Measurements from ENCODE around the gene SAMD4A. TPM values are rescaled to one million over a fixed set of nuclear protein-coding genes. Genes with fewer than 3 reads are reported as not detected.

SAMD4A gene
- total RNA-seq, 1 donor from 2014 or later = 66.0 TPM

GRCh38 chr14:54610051-54610977 lies 43.4 kb downstream of the SAMD4A start:
- Histone ChIP-seq H3K9me3 (no peaks in the 10 kb centered on the region), H3K4me1 (peaks cover 14 to 40% of the 10 kb centered on the region in 2 donors), H3K36me3 (no peaks in the 10 kb centered on the region), H3K4me3 (peak overlapping the region; percentile 23 to 48), H3K27ac (peak overlapping the region; percentile 58 to 69), H3K27me3 (no peaks in the 10 kb centered on the region)
- TF ChIP-seq, protein P1, sequence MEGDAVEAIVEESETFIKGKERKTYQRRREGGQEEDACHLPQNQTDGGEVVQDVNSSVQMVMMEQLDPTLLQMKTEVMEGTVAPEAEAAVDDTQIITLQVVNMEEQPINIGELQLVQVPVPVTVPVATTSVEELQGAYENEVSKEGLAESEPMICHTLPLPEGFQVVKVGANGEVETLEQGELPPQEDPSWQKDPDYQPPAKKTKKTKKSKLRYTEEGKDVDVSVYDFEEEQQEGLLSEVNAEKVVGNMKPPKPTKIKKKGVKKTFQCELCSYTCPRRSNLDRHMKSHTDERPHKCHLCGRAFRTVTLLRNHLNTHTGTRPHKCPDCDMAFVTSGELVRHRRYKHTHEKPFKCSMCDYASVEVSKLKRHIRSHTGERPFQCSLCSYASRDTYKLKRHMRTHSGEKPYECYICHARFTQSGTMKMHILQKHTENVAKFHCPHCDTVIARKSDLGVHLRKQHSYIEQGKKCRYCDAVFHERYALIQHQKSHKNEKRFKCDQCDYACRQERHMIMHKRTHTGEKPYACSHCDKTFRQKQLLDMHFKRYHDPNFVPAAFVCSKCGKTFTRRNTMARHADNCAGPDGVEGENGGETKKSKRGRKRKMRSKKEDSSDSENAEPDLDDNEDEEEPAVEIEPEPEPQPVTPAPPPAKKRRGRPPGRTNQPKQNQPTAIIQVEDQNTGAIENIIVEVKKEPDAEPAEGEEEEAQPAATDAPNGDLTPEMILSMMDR (IDR thresholded peaks at IDR 0.05) = no peak
- no peak for DNase-seq (ENCODE audit: low spot score in 2 of 2)
- intact Hi-C loops (cut with DNase I) = loop anchor here (2.0 kb wide), 1 partner anchor 30 kb away; no protein-coding TSS in a partner anchor

- Histone ChIP-seq H3K27me3 (no peaks in the 10 kb centered on the region), H3K36me3 (peaks cover 0 to 3% of the 10 kb centered on the region in 2 donors), H3K4me1 (peaks cover 8 to 21% of the 10 kb centered on the region in 2 donors), H3K9me3 (no peaks in the 10 kb centered on the region), H3K27ac (no peak overlapping the region), H3K4me3 (no peak overlapping the region)
- no peak for DNase-seq (ENCODE audit: low spot score in 2 of 2)
- intact Hi-C loops (cut with DNase I) = no loop called here
- TF ChIP-seq, protein P1 (IDR thresholded peaks at IDR 0.05) = no peak
Observed at GRCh38 chr14:54614296-54614695, 47.4 kb downstream of the SAMD4A start.

DNA sequence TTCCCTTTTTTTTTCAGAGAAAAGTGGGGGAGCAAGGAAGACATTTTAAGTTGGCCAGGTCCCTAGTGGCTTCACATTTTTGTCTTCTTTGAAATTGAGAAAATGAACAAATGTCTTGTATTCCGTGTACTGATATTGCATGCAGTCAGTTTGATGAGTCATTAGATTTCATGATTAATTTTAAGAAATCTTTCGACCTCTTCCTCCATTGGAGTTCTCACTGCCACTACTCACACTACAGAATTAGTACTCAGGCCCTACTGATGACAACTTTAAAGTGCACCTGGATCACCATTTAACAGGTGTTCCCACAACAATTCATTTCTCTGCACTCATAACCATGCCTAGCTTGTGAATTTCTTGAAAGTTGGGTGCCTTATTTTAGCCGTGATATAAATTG lies 50.5 kb downstream of the SAMD4A start:
- no peak for DNase-seq (ENCODE audit: low spot score in 2 of 2)
- Histone ChIP-seq H3K36me3 (peaks cover 0 to 3% of the 10 kb centered on the region in 2 donors), H3K4me3 (no peak overlapping the region), H3K9me3 (no peaks in the 10 kb centered on the region), H3K27me3 (no peaks in the 10 kb centered on the region), H3K27ac (no peak overlapping the region), H3K4me1 (peaks cover 0 to 12% of the 10 kb centered on the region in 2 donors)
- TF ChIP-seq, protein P1 (IDR thresholded peaks at IDR 0.05) = no peak
- intact Hi-C loops (cut with DNase I) = no loop called here

DNA sequence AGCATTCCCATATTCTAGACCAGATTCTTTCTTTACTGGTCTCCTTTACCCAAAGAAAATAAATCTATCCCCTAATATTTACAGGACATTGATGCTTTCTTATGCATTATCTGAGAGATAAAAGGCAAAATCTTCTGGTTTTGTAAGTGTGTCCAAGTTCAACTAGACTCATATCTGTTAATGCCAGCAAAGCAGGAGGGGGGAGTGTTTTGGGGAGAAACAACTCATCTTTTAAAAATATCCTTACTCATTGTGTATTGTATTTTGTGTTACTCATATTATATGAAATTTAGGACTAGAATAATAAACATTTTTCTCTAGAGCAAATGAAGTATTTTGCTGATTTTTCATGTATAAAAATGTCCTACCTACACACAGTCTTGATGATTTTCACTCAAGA lies 54.8 kb downstream of the SAMD4A start:
- Histone ChIP-seq H3K9me3 (no peaks in the 10 kb centered on the region), H3K36me3 (peaks cover 0 to 3% of the 10 kb centered on the region in 2 donors), H3K4me1 (peaks cover 8 to 27% of the 10 kb centered on the region in 2 donors), H3K27me3 (no peaks in the 10 kb centered on the region), H3K27ac (no peak overlapping the region), H3K4me3 (no peak overlapping the region)
- TF ChIP-seq, protein P1 (IDR thresholded peaks at IDR 0.05) = no peak
- intact Hi-C loops (cut with DNase I) = no loop called here
- no peak for DNase-seq (ENCODE audit: low spot score in 2 of 2)

- Histone ChIP-seq H3K36me3 (peaks cover 0 to 3% of the 10 kb centered on the region in 2 donors), H3K9me3 (no peaks in the 10 kb centered on the region), H3K4me3 (no peak overlapping the region), H3K27me3 (no peaks in the 10 kb centered on the region), H3K27ac (no peak overlapping the region), H3K4me1 (peaks cover 12 to 31% of the 10 kb centered on the region in 2 donors)
- TF ChIP-seq, protein P1 (IDR thresholded peaks at IDR 0.05) = no peak
- intact Hi-C loops (cut with DNase I) = no loop called here
- DNase-seq (ENCODE audit: low spot score in 2 of 2) = no peak
Observed at GRCh38 chr14:54622192-54622958, 55.4 kb downstream of the SAMD4A start.
